ENCODE data around the gene GPR33. TPM values are rescaled to one million over a fixed set of nuclear protein-coding genes. Genes with fewer than 3 reads are reported as not detected.

GPR33 gene
- total RNA-seq, 2 donors from 2014 or later: not detected

- no peaks in the 10 kb centered on the region for H3K27me3 ChIP-seq
Observed at GRCh38 chr14:31489691-31490090, 1.9 kb upstream of the GPR33 start.

DNA sequence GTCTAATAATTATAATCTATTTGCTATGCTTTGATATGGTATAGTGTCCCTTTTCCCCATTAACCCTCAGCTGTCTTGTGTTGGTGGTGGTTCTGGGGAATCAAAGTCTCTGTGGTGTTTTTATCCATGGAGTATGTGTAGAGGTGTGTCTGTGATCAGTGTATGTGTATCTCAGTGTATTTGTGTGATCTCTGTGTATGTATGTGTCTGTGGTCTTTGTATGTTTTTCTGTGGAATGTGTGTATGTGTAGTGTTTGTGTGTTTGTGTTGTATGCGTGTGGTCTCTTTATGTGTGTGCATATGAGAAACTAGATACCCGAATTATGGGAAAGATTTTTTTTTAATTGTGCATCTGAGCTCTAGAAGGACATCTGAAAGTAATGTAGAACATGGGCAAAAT lies 1.1 kb downstream of the GPR33 start:
- H3K4me3 ChIP-seq: no peak overlapping the region
- no peaks in the 10 kb centered on the region for H3K27me3 ChIP-seq
- H3K9me3 ChIP-seq: no peaks in the 10 kb centered on the region
- no peak for DNase-seq (ENCODE audit: low spot score)
- peaks cover 0 to 4% of the 10 kb centered on the region in 2 donors for H3K4me1 ChIP-seq
- no peak overlapping the region for H3K27ac ChIP-seq
- H3K36me3 ChIP-seq: no peaks in the 10 kb centered on the region
- TF ChIP-seq, protein P1, sequence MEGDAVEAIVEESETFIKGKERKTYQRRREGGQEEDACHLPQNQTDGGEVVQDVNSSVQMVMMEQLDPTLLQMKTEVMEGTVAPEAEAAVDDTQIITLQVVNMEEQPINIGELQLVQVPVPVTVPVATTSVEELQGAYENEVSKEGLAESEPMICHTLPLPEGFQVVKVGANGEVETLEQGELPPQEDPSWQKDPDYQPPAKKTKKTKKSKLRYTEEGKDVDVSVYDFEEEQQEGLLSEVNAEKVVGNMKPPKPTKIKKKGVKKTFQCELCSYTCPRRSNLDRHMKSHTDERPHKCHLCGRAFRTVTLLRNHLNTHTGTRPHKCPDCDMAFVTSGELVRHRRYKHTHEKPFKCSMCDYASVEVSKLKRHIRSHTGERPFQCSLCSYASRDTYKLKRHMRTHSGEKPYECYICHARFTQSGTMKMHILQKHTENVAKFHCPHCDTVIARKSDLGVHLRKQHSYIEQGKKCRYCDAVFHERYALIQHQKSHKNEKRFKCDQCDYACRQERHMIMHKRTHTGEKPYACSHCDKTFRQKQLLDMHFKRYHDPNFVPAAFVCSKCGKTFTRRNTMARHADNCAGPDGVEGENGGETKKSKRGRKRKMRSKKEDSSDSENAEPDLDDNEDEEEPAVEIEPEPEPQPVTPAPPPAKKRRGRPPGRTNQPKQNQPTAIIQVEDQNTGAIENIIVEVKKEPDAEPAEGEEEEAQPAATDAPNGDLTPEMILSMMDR (IDR thresholded peaks at IDR 0.05): no peak

More at GRCh38 chr14:31489691-31490090, 1.9 kb upstream of the GPR33 start:
- TF ChIP-seq, protein P1 (IDR thresholded peaks at IDR 0.05): no peak
- Histone ChIP-seq H3K36me3 (no peaks in the 10 kb centered on the region), H3K9me3 (no peaks in the 10 kb centered on the region), H3K27ac (no peak overlapping the region), H3K4me1 (peaks cover 0 to 4% of the 10 kb centered on the region in 2 donors), H3K4me3 (no peak overlapping the region)
- no peak for DNase-seq (ENCODE audit: low spot score)

DNA sequence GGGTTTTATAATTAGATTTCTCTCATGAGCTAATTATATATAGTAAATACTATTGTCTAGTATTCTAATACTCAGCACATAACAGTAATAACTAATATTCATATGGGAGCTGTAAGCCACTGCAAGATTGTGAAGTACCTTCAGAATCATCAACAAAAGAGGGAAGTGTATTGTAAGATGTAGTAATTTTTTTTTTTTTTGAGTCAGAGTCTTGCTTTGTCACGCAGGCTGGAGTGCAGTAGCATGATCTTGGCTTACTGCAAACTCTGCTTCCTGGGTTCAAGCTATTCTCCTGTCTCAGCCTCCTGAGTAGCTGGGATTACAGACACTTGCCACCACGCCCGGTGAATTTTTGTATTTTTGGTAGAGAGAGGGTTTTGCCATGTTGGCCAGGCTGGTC lies 3.1 kb downstream of the GPR33 start:
- no peak for DNase-seq (ENCODE audit: low spot score)
- Histone ChIP-seq H3K4me3 (no peak overlapping the region), H3K9me3 (no peaks in the 10 kb centered on the region), H3K27me3 (no peaks in the 10 kb centered on the region), H3K4me1 (peaks cover 0 to 4% of the 10 kb centered on the region in 2 donors), H3K36me3 (no peaks in the 10 kb centered on the region), H3K27ac (no peak overlapping the region)
- TF ChIP-seq, protein P1 (IDR thresholded peaks at IDR 0.05): no peak

DNA sequence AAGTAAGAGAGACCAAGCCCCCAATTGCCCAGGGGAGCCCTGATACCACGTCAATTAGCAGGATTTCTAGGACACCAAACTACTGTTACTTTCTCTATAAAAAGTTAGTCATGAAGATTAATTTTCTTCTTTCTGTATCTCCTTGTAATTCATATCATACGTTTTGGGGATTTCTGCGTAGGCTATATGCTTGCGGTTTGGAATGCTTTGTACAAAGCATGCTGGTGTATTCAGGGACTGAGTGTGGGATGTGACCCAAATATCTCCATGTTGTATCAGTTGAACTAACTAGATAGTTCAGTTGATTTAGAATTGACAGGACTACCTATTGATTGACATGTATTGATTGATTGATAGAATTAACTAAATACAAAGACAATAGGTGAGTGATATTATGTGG lies 7.7 kb downstream of the GPR33 start:
- no peak overlapping the region for H3K27ac ChIP-seq
- no peak for DNase-seq (ENCODE audit: low spot score)
- TF ChIP-seq, protein P1 (IDR thresholded peaks at IDR 0.05): no peak
- H3K36me3 ChIP-seq: no peaks in the 10 kb centered on the region
- peaks cover 0 to 12% of the 10 kb centered on the region in 2 donors for H3K4me1 ChIP-seq
- H3K4me3 ChIP-seq: no peak overlapping the region
- H3K27me3 ChIP-seq: no peaks in the 10 kb centered on the region
- no peaks in the 10 kb centered on the region for H3K9me3 ChIP-seq

DNA sequence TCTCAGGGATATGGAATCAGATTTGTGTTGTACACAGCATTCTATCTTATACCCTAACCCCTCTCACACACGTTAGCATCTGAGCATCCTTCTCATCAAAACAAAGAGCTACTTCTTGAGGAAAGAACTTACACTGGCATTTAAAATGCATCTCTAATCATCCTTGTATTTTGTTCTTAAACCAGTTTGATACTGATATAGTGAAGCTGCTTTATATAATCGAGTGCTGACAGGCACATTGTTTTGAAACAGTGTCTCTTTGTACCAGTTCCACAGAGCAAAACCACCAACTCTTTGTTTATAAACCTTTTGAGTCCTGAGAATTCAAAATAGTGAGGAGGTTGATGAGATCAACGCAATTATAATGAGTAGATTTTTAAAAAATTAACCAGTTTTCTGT lies 8.8 kb downstream of the GPR33 start:
- peaks cover 0 to 12% of the 10 kb centered on the region in 2 donors for H3K4me1 ChIP-seq
- no peak for DNase-seq (ENCODE audit: low spot score)

DNA sequence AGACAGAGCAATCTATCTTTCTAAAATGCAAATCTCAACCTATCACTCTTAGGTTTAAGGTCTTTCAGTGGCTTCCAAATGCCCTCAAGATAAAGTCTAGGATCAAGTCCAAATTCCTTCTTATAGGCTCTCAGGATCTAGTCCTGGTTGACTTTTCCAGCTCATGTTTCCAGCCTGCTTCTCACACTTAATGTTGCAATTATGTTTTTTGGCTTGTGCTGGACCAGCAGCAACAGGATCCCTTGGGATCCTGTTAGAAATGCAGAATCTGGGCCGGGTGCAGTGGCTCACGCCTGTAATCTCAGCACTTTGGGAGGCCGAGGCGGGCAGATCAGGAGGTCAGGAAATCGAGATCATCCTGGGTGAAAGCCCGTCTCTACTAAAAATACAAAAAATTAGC lies 10.6 kb downstream of the GPR33 start:
- Histone ChIP-seq H3K4me1 (peaks cover 0 to 12% of the 10 kb centered on the region in 2 donors), H3K27ac (peak overlapping the region in 1 of 2 donors; percentile 37), H3K9me3 (no peaks in the 10 kb centered on the region), H3K36me3 (no peaks in the 10 kb centered on the region), H3K27me3 (no peaks in the 10 kb centered on the region), H3K4me3 (no peak overlapping the region)
- TF ChIP-seq, protein P1 (IDR thresholded peaks at IDR 0.05): no peak
- no peak for DNase-seq (ENCODE audit: low spot score)

More for the DNA sequence above, 8.8 kb downstream of the GPR33 start:
- no peaks in the 10 kb centered on the region for H3K36me3 ChIP-seq
- H3K9me3 ChIP-seq: no peaks in the 10 kb centered on the region
- H3K27me3 ChIP-seq: no peaks in the 10 kb centered on the region
- H3K4me3 ChIP-seq: no peak overlapping the region
- TF ChIP-seq, protein P1 (IDR thresholded peaks at IDR 0.05): no peak
- no peak overlapping the region for H3K27ac ChIP-seq

Measured in right atrium auricular region (tissue), 2 donors.